Panc1 (cell line): ENCODE results near the gene SAMD4B. TPM values are rescaled to one million over a fixed set of nuclear protein-coding genes. Genes with fewer than 3 reads are reported as not detected.

Source experiments
- ATAC-seq: fragments of 200-7000 bp; cut with Tn5 transposase; 2 replicates; pipeline ENCODE4 v1.9.1; 2020; ENCODE audit warnings: mild to moderate bottlenecking, moderate library complexity
- BruUV-seq: library from RNA; stranded (reverse); fragments of 400-500 nt; replicated peaks from 2 replicates; lab custom pipeline; 2021; lab: Mats Ljungman, UMichigan
- CTCF ChIA-PET: fragments of 300-600 bp; sonication (Branson Sonifier 250); formaldehyde crosslinking; loops from one replicate; lab custom pipeline; 2022; ENCODE audit warnings: antibody characterized with exemption; lab: Charles Lee
- POLR2A ChIA-PET: fragments of 300-600 bp; sonication (Branson Sonifier 250); formaldehyde crosslinking; loops from one replicate; lab custom pipeline; 2022; ENCODE audit warnings: antibody characterized with exemption; lab: Charles Lee
- DNase-seq: peaks from one replicate; pipeline ENCODE4 v3.0.0-alpha.2; 2010; ENCODE audit warnings: low read depth, low spot score
- H3K27ac ChIP-seq: 2 replicates; pipeline ENCODE4 v1.5.1; 2011; ENCODE audit warnings: mild to moderate bottlenecking, low read length, inconsistent platforms
- H3K27me3 ChIP-seq: fragments of 200-500 bp; sonication (Bioruptor generic); 2 replicates; pipeline ENCODE4 v1.6.0; 2014; ENCODE audit warnings: low read length, inconsistent platforms; ENCODE audit not compliant: control insufficient read depth, insufficient read depth
- H3K36me3 ChIP-seq: fragments of 200-500 bp; sonication (Bioruptor generic); 2 replicates; pipeline ENCODE4 v1.5.1; 2014; ENCODE audit warnings: inconsistent platforms, mild to moderate bottlenecking, low read length, moderate library complexity; ENCODE audit not compliant: control insufficient read depth, insufficient read depth
- H3K4me1 ChIP-seq: 2 replicates; pipeline ENCODE4 v1.5.1; 2011; ENCODE audit warnings: inconsistent platforms, mild to moderate bottlenecking, low read length, moderate library complexity; ENCODE audit not compliant: control insufficient read depth, insufficient read depth
- H3K4me3 ChIP-seq, 2 experiments: 2 replicates each; pipeline ENCODE4 v1.5.1; 2011 to 2012; ENCODE audit warnings: low read depth in 2 of 2, low read length in 2 of 2, mild to moderate bottlenecking in 2 of 2, inconsistent platforms in 1 of 2, moderate library complexity in 1 of 2
- H3K9me3 ChIP-seq: fragments of 200-500 bp; sonication (Bioruptor generic); 2 replicates; pipeline ENCODE4 v1.5.1; 2014; ENCODE audit warnings: low read depth, mild to moderate bottlenecking, inconsistent platforms, low read length, moderate library complexity; ENCODE audit not compliant: control insufficient read depth, insufficient read depth
- CTCF ChIP-seq: fragments of 450-650 bp; IDR thresholded peaks from 2 replicates; pipeline ENCODE4 v1.5.1; 2017; ENCODE audit warnings: mild to moderate bottlenecking
- POLR2AphosphoS5 ChIP-seq: IDR thresholded peaks from 2 replicates; pipeline ENCODE4 v1.6.1; 2012; ENCODE audit warnings: mild to moderate bottlenecking, low read depth, low read length, moderate library complexity
- REST ChIP-seq, 2 experiments: IDR thresholded peaks; 2 replicates each; pipeline ENCODE4 v1.6.1; 2011 to 2012; ENCODE audit warnings: low read depth in 2 of 2, control low read depth in 1 of 2, low read length in 1 of 2, mild to moderate bottlenecking in 1 of 2, moderate library complexity in 1 of 2; ENCODE audit not compliant: insufficient read depth in 1 of 2
- SIN3A ChIP-seq: IDR thresholded peaks from 2 replicates; pipeline ENCODE4 v1.6.1; 2012; ENCODE audit warnings: low read depth, mild to moderate bottlenecking, low read length, moderate library complexity, borderline replicate concordance; ENCODE audit not compliant: insufficient read depth
- TCF7L2 ChIP-seq: IDR thresholded peaks from 2 replicates; pipeline ENCODE4 v1.6.1; 2011; ENCODE audit warnings: mild to moderate bottlenecking, low read depth, low read length, inconsistent platforms
- in situ Hi-C: cut with HindIII; loops from 2 replicates; pipeline ENCODE4 v1.10.0; 2016; ENCODE audit warnings: low sequenced_read_pairs, low pct_unique_long_range_greater_than_20kb
- intact Hi-C: fragments of 100-400 bp; cut with micrococcal nuclease; formaldehyde crosslinking; loops from one replicate; pipeline ENCODE4 v1.10.0; 2022; ENCODE audit not compliant: unreplicated experiment
- total RNA-seq: library from RNA; stranded (reverse); gene quantifications from one replicate; pipeline ENCODE4 v1.2.1, GENCODE V29; 2021; ENCODE audit not compliant: unreplicated experiment

Gene SAMD4B
- total RNA-seq, 1 experiment from 2014 or later: 1,339 TPM

GRCh38 chr19:39328046-39328705 is 14.0 kb upstream of the SAMD4B start:
- no peak for TF ChIP-seq TCF7L2
- no peak for TF ChIP-seq REST (IDR thresholded peaks at IDR 0.05; ENCODE audit: insufficient read depth in 1 of 2, low read depth in 2 of 2, low read length in 1 of 2)
- TF ChIP-seq SIN3A: no peak
- TF ChIP-seq POLR2AphosphoS5: no peak
- no peak for TF ChIP-seq CTCF
- BruUV-seq: no TSS peak
- peak overlapping the region; percentile 2 for H3K27ac ChIP-seq
- in situ Hi-C loops (no loop called here), intact Hi-C loops (loop anchor here (1.0 to 5.0 kb wide), 6 partner anchors 83 to 465 kb away; no protein-coding TSS in a partner anchor)
- H3K9me3 ChIP-seq: no peaks in the 10 kb centered on the region
- CTCF ChIA-PET: interaction anchor here (0.5 to 7.2 kb wide), 41 partner anchors 10 to 603 kb away, joined by 3 to 78 read pairs (median 4); partner anchors contain the start of genes IFNL1, MED29, PAF1 and SAMD4B
- H3K4me1 ChIP-seq: peaks cover 7% of the 10 kb centered on the region; the same call in 1 of the 2 replicates
- H3K27me3 ChIP-seq: no peaks in the 10 kb centered on the region
- ATAC-seq: peak; percentile 84
- H3K36me3 ChIP-seq: no peaks in the 10 kb centered on the region
- peak; percentile 97 for DNase-seq
- POLR2A ChIA-PET: interaction anchor here (0.5 to 1.4 kb wide), 8 partner anchors 36 to 476 kb away, joined by 3 to 16 read pairs (median 3); partner anchors contain the start of genes MED29, PAF1 and PLEKHG2
- H3K4me3 ChIP-seq: no peak overlapping the region

GRCh38 chr19:39329948-39330347 is 12.3 kb upstream of the SAMD4B start:
- H3K4me3 ChIP-seq: no peak overlapping the region
- no peaks in the 10 kb centered on the region for H3K9me3 ChIP-seq
- TF ChIP-seq CTCF: no peak
- no peak for TF ChIP-seq POLR2AphosphoS5
- TF ChIP-seq SIN3A: no peak
- TF ChIP-seq TCF7L2: no peak
- TF ChIP-seq REST (IDR thresholded peaks at IDR 0.05; ENCODE audit: insufficient read depth in 1 of 2, low read depth in 2 of 2, low read length in 1 of 2): no peak
- ATAC-seq (no peak), DNase-seq (no peak)
- POLR2A ChIA-PET: interaction anchor here (0.7 to 1.1 kb wide), 3 partner anchors 8 to 20 kb away, joined by 3 to 4 read pairs (median 4); no protein-coding TSS in a partner anchor
- intact Hi-C loops: loop anchor here (2.0 to 10.0 kb wide), 5 partner anchors 81 to 442 kb away; no protein-coding TSS in a partner anchor
- H3K27ac ChIP-seq: no peak overlapping the region
- H3K4me1 ChIP-seq: peaks cover 7% of the 10 kb centered on the region; the same call in 1 of the 2 replicates
- H3K27me3 ChIP-seq: no peaks in the 10 kb centered on the region
- in situ Hi-C loops: no loop called here
- no TSS peak for BruUV-seq
- H3K36me3 ChIP-seq: no peaks in the 10 kb centered on the region
- CTCF ChIA-PET: interaction anchor here (0.6 to 7.2 kb wide), 18 partner anchors 9 to 605 kb away, joined by 3 to 78 read pairs (median 6); partner anchors contain the start of genes CCER2, LRFN1 and SAMD4B
